ENCODE measurements around the gene GFPT2. TPM values are rescaled to one million over a fixed set of nuclear protein-coding genes. Genes with fewer than 3 reads are reported as not detected.

GFPT2 gene
- total RNA-seq (2012; rRNA removed) (20.6 and 20.8 TPM in 2 replicates), polyA plus RNA-seq (2012; rRNA removed) (17.7 and 20.3 TPM in 2 replicates), Bru-seq, nascent RNA (percentile 50 among the genes with signal in this experiment), BruChase-seq, experiment 1, labeled RNA remaining after a 6-hour chase (percentile 49 among the genes with signal in this experiment), BruChase-seq, experiment 2, labeled RNA remaining after a 2-hour chase (percentile 52 among the genes with signal in this experiment)
- polyA plus RNA-seq (2012; cell fraction: cytosol; rRNA removed): 11.8 and 14.2 TPM in 2 replicates
- polyA plus RNA-seq (2012; cell fraction: nucleus; rRNA removed; ENCODE audit: low replicate concordance): 18.2 and 28.4 TPM in 2 replicates
- long read RNA-seq, transcript GFPT2-201 (19 exons, 3,093 nt): major isoform, 40 of 55 reads
- long read RNA-seq, partial matches to known transcripts: 4 of 55 reads
- long read RNA-seq, other reads (novel, unspliced or antisense): 11 of 55 reads

DNA sequence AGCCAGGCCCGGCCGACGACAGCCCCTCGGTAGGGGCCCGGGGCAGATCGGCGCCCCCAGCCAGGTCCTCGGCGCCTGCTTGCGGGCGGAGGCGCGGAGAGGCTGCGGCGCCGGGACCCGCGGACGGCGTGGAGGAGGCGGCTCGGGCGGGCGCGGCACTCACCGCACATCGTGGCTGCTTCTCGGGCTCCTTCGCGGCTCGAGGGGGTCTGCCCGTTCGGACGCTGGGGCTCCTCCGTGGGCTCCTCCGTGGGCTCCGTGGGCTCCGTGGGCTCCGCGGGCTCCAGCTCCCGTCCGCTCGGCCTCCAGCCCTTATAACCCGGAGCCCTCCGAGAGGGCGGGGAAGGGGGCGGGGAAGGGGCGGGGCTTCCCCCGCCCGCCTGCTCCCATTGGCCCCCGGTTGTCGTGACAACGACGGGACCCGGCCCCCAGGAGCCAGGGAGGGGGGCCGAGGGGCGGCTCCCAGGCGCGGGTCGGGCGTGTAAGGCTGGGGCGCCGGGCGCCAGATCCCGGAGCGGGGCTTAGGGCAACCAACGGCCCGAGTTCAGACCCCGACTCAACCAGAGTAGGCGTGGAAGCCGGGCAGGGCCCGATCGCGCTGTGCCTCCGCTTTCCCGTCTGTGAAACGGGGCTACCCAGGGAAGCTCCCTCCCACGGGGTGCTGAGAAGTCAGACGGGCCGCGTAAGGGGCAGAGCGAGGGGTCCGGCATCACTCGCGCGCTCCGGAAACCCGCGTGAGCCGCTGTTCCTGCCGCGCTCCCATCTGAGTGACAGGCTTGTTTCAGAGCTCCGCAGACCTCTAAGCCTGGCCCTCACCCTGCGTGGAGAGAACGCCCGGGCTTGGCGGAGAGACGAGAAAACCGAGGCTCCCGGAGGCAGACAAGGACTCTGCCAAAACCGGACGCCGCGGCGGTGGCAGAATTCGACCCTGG, at the start of gene GFPT2:
Gene GFPT2 (minus strand): TSS at position 289 of the 932 bp plus-strand sequence. CDS start 119 bp downstream, at position 170.
- H4K8ac ChIP-seq (ENCODE audit: low read depth in 2 of 2, low read length in 2 of 2): no peak within 1 kb of the TSS
- no peak within 1 kb of the TSS for H2BK15ac ChIP-seq (ENCODE audit: low read depth, low read length)
- ATAC-seq (ENCODE audit: low read depth): peak; percentile 93
- H3K27ac ChIP-seq (ENCODE audit: insufficient read depth, low read length): no peak within 1 kb of the TSS; the same call in 1 of the 2 replicates
- no TSS peak for BruUV-seq (replicated peaks)
- intact Hi-C loops (cut with micrococcal nuclease): loop anchor here (1.0 to 2.0 kb wide), 3 partner anchors 61 to 433 kb away; partner anchors contain the start of gene MAPK9
- TF ChIP-seq POLR2A (IDR thresholded peaks at IDR 0.05; ENCODE audit: low read depth, low read length): peak; percentile 93
- TF ChIP-seq CHD1 (IDR thresholded peaks at IDR 0.05; ENCODE audit: low read depth, low read length): 0 out of 2 replicates have a peak, but pooled peaks have one; percentile 40
- no peak for TF ChIP-seq BHLHE40 (IDR thresholded peaks at IDR 0.05; ENCODE audit: low read depth, low read length)
- TF ChIP-seq MAZ (IDR thresholded peaks at IDR 0.05; ENCODE audit: borderline replicate concordance, low read depth, low read length): peak; percentile 87; the same call in 1 of the 2 replicates
- TF ChIP-seq NFE2L2 (IDR thresholded peaks at IDR 0.05; ENCODE audit: low read depth, low read length): no peak
- POLR2A ChIA-PET (ENCODE audit: unreplicated experiment): no interaction called here
- no peak within 1 kb of the TSS for H3K18ac ChIP-seq (ENCODE audit: low read depth, low read length)
- CTCF ChIA-PET: no interaction called here
- H3K4ac ChIP-seq (ENCODE audit: low read depth, low read length): peak within 1 kb of the TSS; percentile 53
- 0 out of 2 replicates have a peak within 1 kb of the TSS, but pooled peaks have one; percentile 13 for H2BK120ac ChIP-seq (ENCODE audit: low read depth, low read length)
- H3K9me3 ChIP-seq (ENCODE audit: control insufficient read depth, insufficient read depth, low read length): no peaks in the 10 kb centered on the region
- peak within 1 kb of the TSS; percentile 83 for H3K4me3 ChIP-seq (ENCODE audit: insufficient read depth, low read depth, low read length)
- H3K23ac ChIP-seq (ENCODE audit: low read depth, low read length): peak within 1 kb of the TSS; percentile 59
- H3K4me1 ChIP-seq (ENCODE audit: control insufficient read depth, insufficient read depth, low read length): no peaks in the 10 kb centered on the region; the same call in 1 of the 2 replicates
- dilution Hi-C loops (cut with HindIII; ENCODE audit: low sequenced_read_pairs, unreplicated experiment): no loop called here
- peak within 1 kb of the TSS; percentile 50 for H3K9ac ChIP-seq (ENCODE audit: low read depth, low read length)
- peak within 1 kb of the TSS; percentile 49 for H2AK9ac ChIP-seq (replicated peaks; ENCODE audit: low read depth, low read length, poor library complexity)
- peak within 1 kb of the TSS; percentile 98 for H2AFZ ChIP-seq (replicated peaks; ENCODE audit: low read length, poor library complexity)
- H2AK5ac ChIP-seq (ENCODE audit: low read depth, low read length): no peak within 1 kb of the TSS
- no peak within 1 kb of the TSS for H2BK20ac ChIP-seq (ENCODE audit: low read depth, low read length)
- WGBS, 2 experiments (ENCODE audit: extremely low coverage in 2 of 2, insufficient read length in 1 of 2): 1% methylated on average over 51 of the region's 106 CpGs; no CpG with 5 or more reads in 1 of the 2 experiments
- no peak within 1 kb of the TSS for H4K5ac ChIP-seq (ENCODE audit: low read depth, low read length)
- H3K9me1 ChIP-seq (ENCODE audit: insufficient read depth, low read length): no peaks in the 10 kb centered on the region; the same call in 1 of the 2 replicates
- H3K79me1 ChIP-seq (ENCODE audit: low read depth in 1 of 2, low read length in 2 of 2): peaks cover 3 to 4% of the 10 kb centered on the region in 2 experiments; a peak in 2 of 4 replicates
- no peaks in the 10 kb centered on the region for H3K36me3 ChIP-seq (ENCODE audit: control insufficient read depth, insufficient read depth, low read length)
- H4K20me1 ChIP-seq (ENCODE audit: insufficient read depth, low read length): no peaks in the 10 kb centered on the region
- H3K4me2 ChIP-seq (ENCODE audit: low read depth, low read length): peak within 1 kb of the TSS; percentile 84
- no peak within 1 kb of the TSS for H2BK5ac ChIP-seq (ENCODE audit: low read depth, low read length, poor library complexity, severe bottlenecking)
- in situ Hi-C loops (cut with MboI; ENCODE audit: low sequenced_read_pairs): no loop called here
- peak; percentile 64 for DNase-seq
- no peak within 1 kb of the TSS; the same call in 1 of the 2 replicates for H3K14ac ChIP-seq (replicated peaks; ENCODE audit: low read depth, low read length)
- H3K56ac ChIP-seq (ENCODE audit: extremely low read depth, insufficient read depth, low read length): no peak within 1 kb of the TSS
- H3K27me3 ChIP-seq (ENCODE audit: control insufficient read depth, insufficient read depth, low read length): peaks cover 13% of the 10 kb centered on the region; the same call in 1 of the 2 replicates
- no peak within 1 kb of the TSS for H4K91ac ChIP-seq (ENCODE audit: insufficient read depth, low read depth, low read length)

Data from IMR-90 (cell line).